GM19025 (cell line): ENCODE results near the gene NT5C1B.

ENCODE experiments used
- ATAC-seq: cut with Tn5 transposase; IDR thresholded peaks from one replicate; pipeline ENCODE4 v1.9.1; 2021; ENCODE audit warnings: mild to moderate bottlenecking, low read depth, moderate library complexity; ENCODE audit not compliant: unreplicated experiment

NT5C1B gene

DNA sequence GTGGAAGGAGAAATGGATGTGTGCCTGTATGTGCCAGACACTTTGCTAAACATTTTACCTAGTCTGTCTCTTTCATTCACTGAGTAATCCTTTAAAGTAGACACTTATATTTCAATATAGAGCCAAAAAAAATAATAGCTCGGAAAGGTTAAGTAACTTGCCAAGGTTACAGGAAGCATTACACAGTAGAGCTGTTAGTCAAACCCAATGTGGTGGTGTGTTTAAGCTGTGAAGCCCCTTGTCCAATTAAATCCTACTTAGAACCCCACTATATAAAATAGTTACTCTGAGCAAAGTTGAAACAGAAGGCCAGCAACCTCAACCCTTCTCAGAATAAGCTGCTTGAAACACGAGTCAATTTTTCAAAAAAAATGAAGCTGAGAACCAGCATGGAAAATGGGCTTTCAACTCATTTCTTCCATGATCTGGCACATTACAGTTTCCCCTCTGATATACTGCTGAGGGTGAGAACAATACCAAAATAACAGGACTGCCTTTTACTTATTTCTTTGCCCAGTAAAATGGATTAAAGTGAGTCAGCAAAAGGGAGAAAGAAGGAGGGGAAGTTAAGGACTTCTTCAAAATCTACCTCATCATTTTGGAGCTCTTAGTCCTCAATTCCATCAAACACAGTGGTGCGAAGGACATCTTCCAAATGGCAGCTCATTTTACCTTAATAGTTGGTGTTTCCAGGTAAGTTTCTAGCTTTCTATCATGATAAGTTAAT, 36.9 kb downstream of the NT5C1B start:
- ATAC-seq, result no peak

DNA sequence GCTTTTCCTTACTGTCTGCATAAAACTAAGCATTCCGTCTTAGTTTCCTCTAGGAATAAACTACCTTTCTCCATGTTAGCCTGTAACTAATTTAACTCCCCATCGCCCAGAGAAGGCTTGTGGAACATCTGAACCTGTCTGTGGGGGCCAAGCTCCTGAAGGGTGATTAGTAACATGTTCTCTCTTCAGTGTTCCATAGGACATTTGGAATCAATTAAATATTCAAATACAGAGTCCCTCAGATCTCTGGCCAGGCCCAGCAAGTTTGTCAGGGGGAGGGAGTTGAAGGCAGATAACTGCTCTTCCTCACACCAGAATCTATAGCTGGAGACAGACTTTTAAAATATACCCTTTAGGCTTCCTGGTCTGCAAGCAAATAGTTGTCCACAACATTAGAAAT, 37.7 kb downstream of the NT5C1B start:
- ATAC-seq, result no peak

DNA sequence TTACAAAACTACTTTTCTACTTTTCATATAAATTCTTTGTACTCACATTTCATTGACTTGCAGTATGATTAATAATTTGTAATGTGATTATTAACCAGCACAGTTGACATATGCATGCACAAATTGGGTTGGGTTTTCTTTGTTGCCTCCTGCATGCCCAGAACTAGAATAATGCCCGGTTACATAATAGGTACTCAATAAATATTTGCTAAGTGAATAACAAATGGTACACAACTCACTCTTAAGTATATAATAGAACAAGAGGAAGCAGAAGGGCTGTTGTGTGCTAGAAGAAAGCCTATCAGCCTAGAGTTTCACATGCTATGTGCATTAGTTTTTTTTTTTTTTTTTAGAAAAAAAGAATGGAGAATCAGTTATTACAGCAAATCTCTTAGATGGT, 38.2 kb downstream of the NT5C1B start:
- ATAC-seq, result no peak

DNA sequence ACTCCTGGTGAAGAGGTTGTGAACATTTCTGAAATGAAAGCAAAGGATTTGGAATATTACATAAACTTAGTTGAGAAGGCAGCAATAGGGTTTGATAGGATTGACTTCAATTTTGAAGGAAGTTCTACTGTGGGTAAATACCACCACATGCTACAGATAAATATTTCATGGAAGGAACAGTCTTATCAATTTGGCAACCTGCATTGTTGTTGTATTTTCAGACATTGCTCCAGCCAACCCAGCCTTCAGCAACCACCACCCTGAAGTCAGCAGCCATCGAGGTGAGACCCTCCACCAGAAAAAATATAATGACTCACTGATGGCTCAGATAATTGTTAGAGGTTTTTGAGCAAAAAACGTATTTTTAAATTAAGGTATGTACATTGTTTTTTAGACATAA, 38.9 kb downstream of the NT5C1B start:
- ATAC-seq, result no peak

DNA sequence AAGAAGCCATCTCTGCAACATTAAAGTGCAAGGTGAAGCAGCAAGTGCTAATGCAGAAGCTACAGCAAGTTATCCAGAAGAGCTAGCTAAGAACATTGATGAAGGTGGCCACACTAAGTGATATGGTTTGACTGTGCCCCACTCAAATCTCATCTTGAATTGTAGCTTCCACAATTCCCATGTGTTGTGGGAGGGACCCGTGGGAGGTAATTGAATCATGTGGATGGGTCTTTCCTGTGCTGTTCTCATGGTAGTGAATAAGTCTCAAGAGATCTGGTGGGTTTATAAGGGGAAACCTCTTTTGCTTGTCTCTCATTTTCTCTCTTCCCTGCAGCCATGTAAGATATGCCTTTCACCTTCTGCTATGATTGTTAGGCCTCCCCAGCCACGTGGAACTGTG, 40.3 kb downstream of the NT5C1B start:
- no peak for ATAC-seq

DNA sequence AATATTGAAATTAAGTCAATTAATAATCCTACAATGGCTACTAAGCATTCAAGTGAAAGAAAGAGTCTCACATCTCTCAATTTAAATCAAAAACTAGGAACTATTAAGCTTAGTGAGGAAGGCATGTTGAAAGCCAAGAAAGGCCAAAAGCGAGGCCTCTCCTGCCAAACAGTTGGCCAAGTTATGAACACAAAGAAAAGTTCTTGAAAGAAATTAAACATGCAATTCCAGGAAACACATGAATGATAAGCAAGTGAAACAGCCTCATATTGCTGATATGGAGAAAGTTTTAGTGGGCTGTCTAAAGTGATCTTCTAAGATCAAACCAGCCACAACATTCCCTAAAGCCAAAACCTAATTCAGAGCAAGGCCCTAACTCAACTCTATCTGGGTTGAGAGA, 40.7 kb downstream of the NT5C1B start:
- ATAC-seq, result no peak

DNA sequence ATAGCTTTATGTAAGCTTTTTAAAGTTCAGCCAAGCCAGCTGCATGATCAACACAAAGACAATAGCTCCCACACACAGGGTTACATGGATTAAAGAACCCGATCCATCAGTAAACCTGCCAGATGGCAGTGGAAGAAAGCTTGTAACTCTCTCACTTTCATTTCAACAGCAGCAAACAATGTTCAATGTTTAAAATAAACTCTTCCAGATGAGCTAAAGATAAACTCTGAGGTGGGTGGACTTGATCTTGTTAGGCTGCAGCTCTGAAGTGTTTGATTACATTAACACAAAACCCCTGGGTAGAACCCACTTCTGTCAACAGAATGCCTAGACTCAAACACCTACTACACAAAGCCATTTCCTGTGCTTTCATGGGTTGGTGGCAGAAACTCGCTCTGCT, 42.8 kb downstream of the NT5C1B start:
- no peak for ATAC-seq

DNA sequence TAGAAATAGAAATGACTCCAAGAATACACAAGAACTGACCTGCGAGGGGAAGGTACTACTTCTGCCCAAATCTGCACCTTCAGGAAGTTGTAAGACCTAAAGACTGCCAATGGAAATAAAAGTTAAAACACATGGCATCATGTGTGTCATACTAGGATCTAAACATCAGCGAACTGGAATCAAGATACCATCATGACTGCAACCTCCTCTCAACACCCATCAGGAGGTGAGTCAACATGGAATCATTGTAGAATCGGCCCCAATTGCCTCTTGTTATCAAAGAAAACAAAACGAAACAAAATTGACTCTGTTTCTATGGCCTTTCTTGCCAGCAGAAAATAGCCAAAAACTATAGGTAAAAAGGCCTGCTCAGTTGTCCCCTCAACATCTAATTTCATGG, 44.0 kb downstream of the NT5C1B start:
- ATAC-seq, result no peak

DNA sequence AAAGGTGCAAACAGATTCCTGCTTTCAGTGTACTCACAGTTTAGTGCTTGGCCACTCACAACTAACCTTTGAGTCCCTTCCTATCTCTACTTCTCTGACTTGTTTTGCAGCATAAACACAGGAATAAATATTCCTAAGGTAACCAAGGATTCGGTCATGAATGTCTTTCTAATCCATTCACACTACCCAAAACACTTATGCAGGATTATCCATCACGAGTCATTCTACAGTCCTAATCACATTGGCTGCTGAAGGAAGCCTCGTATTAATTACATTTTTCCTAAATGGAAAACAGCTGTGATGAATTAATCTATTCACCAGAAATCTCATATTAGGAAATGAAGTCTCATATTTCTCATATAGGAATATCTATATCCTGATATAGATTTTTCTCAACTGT, 45.2 kb downstream of the NT5C1B start:
- no peak for ATAC-seq

DNA sequence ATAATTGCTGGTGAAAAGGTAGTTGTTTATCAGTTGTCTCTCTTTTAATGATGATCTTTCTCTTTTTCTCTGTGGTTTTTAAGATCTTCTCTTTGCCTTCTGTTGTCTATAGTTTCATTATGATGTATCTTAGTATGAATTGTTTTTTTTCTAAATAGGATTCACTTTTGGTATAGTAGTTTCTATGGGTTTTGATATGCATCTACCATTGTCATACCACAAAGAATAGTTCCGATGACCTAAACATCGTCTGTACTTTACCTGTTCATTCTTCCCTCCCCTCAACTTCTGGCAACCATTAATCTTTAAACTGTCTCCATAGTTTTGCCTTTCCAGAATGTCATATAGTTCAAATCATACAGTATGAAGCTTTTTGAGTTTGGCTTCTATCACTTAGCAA, 48.5 kb downstream of the NT5C1B start:
- no peak for ATAC-seq

DNA sequence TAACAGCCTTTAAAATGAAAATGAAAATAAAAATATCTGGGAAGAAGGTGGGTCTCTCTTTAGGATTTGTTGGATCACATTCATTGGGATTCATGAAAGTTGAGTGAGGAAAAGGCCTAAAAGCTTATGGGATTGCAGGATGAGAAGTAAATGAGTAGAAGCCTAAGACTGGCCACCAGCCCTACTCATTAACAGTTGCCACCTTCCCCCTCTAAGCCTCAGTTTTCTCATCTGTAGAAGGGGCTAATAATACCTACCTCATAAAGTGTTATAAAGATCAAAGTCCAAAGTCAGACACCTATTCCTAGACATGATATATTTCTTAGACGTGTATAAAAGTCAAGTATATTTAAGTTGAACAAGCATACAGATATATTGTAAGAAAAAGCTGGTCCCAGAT, 52.7 kb downstream of the NT5C1B start:
- ATAC-seq, result no peak

DNA sequence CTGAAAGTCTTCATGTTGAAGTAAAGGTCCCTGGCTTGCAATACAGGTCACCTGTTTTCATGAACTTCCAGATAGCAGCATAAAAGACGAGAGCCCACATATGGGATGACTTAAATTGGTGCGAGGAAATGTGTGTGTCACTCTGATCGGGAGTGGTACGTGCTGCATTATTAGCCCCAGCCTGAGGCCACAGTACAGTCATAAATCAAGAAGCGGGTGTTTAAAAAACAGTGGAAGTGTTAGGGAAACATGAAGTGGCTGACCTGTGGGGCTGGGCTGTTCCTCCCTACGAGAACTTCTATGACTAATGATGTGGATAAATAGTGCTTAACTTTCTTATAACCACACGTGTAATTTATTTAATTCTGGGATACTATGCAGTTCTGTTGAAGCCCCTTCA, 53.3 kb downstream of the NT5C1B start:
- ATAC-seq, result no peak

DNA sequence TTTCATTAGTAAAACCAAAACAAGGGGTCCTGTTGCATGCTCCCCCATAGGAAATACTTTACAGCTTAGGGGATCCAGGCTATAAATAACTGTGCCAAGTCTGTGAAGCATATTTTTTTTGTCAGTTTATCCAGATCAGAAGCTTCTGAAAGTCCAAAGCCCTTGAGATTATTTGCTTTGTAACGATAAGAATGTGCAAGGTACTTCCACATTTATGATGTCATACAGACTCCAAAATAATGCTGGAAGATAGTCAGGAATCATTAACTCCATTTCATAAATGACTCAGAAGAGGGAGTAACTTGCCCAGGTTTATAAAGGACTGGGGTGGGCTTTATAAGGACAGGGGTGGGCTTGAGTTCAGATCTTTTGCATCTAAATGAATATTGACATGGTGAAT, 58.2 kb downstream of the NT5C1B start:
- ATAC-seq, result no peak

DNA sequence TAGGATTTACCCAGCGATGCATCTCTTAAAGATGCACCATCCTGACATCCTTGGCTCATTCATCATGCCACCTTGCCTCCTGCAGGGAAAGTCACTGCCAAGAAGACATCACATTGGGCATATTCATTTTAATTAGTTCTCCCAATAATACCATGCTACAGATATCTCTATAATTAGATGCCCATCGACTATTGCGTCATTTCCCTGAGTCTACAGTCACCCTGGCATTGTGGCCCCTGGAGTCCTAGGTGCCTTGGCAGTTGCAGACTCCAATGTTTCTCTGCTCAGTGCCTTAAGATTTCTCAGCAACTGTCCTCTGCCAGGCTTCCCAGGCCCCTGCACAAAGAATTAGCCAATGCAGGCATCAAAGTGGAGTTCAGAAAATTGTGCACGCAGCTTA, 61.5 kb downstream of the NT5C1B start:
- no peak for ATAC-seq

DNA sequence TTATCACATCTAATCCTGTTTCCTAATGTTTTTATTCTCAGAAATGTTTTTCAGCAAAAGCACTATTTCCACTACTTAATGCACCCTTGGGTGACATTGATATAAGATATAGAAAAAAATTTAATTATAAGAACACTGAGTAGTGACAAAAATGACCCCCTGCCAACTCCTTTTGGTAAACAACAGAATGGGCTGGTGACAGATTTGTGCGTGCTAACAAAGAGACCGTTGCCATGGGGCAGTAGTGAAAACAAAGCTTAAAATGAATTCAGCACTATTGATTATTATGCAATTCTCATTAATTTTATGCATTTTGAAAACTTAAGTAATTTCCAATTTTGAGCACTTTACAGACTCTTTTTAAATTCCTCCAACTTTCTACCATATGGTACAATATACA, 62.0 kb downstream of the NT5C1B start:
- no peak for ATAC-seq

DNA sequence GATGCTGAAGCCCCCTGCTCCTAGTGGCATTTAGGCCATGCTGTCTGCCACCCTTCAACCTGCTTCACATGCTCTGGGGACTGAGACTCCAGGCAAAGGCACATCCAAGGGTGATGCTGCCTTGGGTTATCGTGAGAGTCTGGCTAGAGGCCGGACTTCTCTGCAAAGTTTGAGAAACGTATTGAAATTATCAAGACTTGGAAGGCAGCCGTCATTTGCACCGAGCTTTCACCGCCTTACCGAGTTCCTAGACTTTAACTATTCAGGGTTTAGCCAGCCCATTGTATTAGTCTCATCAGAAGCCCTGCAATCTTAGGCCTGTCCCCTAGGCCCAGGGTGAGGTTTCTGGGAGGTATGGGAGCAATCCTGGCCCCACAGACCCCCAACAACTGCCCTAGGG, 62.9 kb downstream of the NT5C1B start:
- no peak for ATAC-seq

DNA sequence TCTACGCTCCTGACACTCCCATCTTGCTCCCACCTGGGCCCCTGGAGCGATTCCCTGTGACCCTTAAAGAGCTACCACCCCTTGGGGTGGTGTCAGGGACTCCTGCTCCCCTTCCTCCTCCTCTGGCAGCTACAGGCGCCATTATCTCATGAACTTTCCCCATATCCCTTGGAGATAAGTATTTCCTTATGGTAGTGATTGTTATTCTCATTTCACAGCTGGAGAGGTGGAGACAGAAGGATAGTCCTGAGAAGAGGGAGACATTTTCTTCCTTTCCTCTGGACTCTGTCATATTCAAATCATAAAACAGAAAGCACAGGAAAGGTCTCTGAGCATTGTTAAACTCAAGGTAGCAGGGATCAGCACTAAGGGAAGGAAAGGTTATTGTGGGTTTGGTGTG, 63.5 kb downstream of the NT5C1B start:
- no peak for ATAC-seq

DNA sequence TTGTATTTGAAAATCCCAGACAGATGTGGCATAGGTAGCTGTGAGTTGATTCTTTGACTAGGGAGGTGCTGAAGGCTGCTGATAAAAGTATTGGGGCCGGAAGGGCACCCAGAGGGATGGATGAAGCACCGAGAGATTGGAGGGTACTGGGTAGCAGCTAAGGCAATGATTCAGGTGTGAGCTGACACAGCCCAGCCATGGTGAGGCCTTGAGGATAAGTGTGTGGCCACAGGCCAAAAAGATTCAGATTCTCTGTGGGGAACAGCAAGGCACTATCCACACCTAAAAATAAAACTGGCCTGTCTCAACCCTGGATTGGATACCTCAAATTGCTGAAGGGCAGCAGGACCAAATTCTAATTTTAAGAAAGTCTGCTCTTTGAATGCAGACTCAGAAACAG, 64.1 kb downstream of the NT5C1B start:
- no peak for ATAC-seq

DNA sequence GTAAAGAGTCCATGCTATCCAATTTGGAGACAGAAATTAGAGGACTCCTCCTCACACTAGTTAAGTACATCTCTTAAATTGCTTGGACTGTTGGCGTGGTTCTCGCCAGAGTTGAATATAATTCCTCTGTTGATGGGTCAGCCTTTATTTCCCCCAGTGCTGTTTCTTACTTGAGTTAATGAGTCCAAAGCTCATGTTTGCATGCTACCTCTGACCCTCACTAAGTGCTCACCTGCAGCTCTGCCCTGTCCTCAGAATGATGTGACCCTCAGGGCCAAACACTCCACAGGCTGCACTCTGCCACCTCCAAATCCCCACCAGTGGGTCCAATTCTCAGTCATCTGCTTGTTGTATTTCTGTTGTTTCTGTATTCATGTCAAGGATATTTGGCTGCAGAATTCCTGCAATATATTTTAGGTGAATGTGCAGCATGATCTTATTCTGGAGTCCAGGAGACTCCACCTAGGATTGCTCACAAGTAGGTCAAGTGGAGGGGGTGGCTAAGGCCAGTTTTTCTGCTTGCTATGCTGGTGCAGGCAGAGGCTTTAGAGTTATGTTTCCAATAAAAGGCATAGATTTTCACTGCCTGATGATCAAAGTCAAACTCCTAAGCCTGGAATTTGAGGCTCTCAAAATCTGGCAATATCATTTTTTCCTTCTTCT, 66.8 kb downstream of the NT5C1B start:
- no peak for ATAC-seq

DNA sequence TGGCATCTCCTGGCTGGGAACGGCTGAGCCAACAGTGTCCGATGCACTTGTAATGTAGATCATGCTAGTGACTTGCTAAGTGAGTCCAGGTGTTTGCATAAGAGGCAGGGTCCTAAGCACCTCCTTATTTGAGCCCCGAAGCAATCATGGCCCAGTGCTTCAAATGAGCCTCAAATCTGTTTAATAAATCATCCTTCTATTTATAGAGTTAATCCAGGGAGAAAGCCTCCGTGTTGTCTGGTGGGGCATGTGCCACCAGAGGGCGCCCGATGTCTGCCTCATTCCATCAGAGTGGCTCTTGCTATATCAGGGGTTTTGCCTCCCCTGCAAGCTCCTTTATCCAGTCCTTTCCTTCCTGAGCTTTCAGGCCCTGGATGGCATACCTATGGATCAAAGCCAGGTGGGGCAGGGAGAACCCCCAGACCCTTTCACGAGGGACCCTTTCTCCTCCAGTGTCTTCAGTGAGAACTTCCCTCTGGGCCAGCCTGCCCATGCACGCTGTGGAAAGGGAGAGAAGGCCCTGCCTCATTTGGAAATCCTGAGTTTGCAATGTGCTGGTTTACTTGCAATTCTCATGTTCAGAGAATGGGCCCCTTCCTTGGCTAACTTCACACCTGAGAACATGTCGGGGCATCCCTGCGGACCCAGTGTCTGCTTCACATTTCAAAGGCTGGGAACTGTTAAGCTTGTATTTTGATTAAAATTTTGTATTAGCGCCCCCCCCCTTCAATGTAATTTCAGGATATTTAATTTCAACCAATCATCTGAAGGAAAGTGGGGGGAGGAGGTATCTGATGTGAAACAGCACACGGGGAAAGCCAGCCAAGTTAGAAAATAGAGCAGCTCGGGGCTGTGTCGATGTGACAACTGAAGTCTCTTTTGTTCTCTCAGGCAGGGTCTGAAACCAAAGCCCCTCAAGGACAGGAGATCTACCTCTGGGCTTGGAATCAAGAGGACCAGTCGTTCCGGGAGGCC, 68.6 kb downstream of the NT5C1B start:
- peak; percentile 80 for ATAC-seq

DNA sequence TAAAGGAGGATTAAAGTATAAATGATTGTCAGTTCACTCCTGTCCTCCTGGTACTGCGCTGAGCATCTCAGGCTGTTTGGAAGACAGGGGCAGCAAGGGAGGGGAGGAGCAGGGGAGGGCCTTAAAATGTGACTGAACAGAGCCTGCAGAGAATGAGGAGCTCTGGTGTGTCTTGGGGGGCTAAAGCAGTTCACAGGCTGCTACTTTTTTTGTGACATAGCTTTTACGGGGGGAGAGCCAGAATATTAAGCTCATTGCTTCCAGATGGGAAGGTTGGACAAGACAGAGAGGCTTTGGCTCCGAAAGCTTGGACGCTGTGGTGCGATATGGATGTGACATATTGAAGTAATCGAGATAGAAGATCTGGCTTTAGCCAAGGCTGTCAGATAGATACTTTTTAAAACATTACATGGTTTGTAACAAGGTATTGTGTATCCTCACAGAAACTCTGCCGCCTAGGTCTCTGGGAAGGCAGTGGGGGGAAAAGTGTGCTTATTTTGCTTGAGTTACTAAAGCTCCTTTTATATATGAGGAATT, 69.4 kb downstream of the NT5C1B start:
- ATAC-seq, result no peak
